ENCODE results near the gene MYT1. TPM values are rescaled to one million over a fixed set of nuclear protein-coding genes. Genes with fewer than 3 reads are reported as not detected.

Gene MYT1
- total RNA-seq, 2 donors from 2014 or later = 0.16 TPM; not detected in 1

GRCh38 chr20:64236137-64237088 is 72.2 kb downstream of the MYT1 start:
- no peak for ATAC-seq (replicated peaks)
- Mint-ChIP-seq H3K9me3 (no peaks in the 10 kb centered on the region), H3K4me1 (peaks cover 7% of the 10 kb centered on the region), H3K36me3 (ENCODE audit: low read depth) (no peaks in the 10 kb centered on the region), H3K27ac (no peak overlapping the region), H3K27me3 (no peaks in the 10 kb centered on the region), H3K4me3 (no peak overlapping the region)

GRCh38 chr20:64237316-64237715 is 73.1 kb downstream of the MYT1 start:
- H3K36me3 Mint-ChIP-seq (ENCODE audit: low read depth) = no peaks in the 10 kb centered on the region
- H3K27me3 Mint-ChIP-seq = no peaks in the 10 kb centered on the region
- no peak for ATAC-seq (replicated peaks)
- no peak overlapping the region for H3K27ac Mint-ChIP-seq
- no peak overlapping the region for H3K4me3 Mint-ChIP-seq
- H3K9me3 Mint-ChIP-seq = no peaks in the 10 kb centered on the region
- peaks cover 7% of the 10 kb centered on the region for H3K4me1 Mint-ChIP-seq

DNA sequence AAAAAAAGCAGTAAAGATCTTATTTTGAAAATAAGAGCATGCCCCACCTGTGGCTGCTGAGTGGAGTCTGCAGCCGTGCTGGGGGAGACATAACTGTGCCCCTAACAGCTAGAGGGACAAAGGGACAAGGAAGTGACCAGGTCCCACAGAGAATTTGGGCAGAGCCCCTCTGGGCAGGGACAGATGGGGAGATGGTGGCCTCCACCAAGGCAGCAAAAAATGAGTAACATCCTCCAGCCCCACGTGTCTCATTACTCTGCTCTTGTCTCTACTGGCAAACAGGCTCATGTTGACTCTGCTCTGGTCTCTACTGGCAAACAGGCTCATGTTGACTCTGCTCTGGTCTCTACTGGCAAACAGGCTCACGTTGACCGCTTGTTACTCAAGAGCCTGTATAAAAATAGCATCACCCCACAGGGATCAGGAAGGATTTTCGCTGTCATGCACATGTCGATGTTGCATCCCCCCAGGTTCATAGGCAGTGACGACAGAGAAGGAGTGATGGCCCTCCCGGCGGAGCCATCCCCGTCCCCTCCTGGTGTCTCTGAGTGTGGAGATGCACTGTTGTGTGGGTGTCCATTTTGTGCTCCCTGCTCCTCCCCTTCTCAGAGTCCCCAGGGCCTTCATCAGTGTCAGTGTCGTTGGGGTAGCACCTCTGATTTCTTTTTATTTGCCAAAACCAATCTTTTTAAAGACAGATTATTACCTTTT is 74.0 kb downstream of the MYT1 start:
- H3K4me1 Mint-ChIP-seq = peaks cover 6% of the 10 kb centered on the region
- H3K4me3 Mint-ChIP-seq = no peak overlapping the region
- no peak overlapping the region for H3K27ac Mint-ChIP-seq
- no peaks in the 10 kb centered on the region for H3K36me3 Mint-ChIP-seq (ENCODE audit: low read depth)
- no peak for ATAC-seq (replicated peaks)
- H3K27me3 Mint-ChIP-seq = no peaks in the 10 kb centered on the region
- H3K9me3 Mint-ChIP-seq = no peaks in the 10 kb centered on the region

- Mint-ChIP-seq H3K36me3 (ENCODE audit: low read depth) (no peaks in the 10 kb centered on the region), H3K4me1 (no peaks in the 10 kb centered on the region), H3K9me3 (no peaks in the 10 kb centered on the region), H3K27me3 (no peaks in the 10 kb centered on the region), H3K27ac (no peak overlapping the region), H3K4me3 (no peak overlapping the region)
- no peak for ATAC-seq (replicated peaks)
These were observed 74.7 kb downstream of the MYT1 start for GRCh38 chr20:64238851-64239387.

- Mint-ChIP-seq H3K9me3 (no peaks in the 10 kb centered on the region), H3K4me3 (no peak overlapping the region), H3K27ac (no peak overlapping the region), H3K27me3 (peaks cover 3% of the 10 kb centered on the region), H3K36me3 (ENCODE audit: low read depth) (no peaks in the 10 kb centered on the region), H3K4me1 (no peaks in the 10 kb centered on the region)
- no peak for ATAC-seq (replicated peaks)
These were observed 75.4 kb downstream of the MYT1 start for GRCh38 chr20:64239449-64240242.

- no peak for ATAC-seq (replicated peaks)
- Mint-ChIP-seq H3K27ac (no peak overlapping the region), H3K4me1 (no peaks in the 10 kb centered on the region), H3K4me3 (no peak overlapping the region), H3K36me3 (ENCODE audit: low read depth) (no peaks in the 10 kb centered on the region), H3K27me3 (peaks cover 5% of the 10 kb centered on the region), H3K9me3 (no peaks in the 10 kb centered on the region)
These were observed 76.2 kb downstream of the MYT1 start for GRCh38 chr20:64240243-64241015.

GRCh38 chr20:64241061-64241460 is 76.8 kb downstream of the MYT1 start:
- ATAC-seq (replicated peaks) = no peak
- no peaks in the 10 kb centered on the region for H3K36me3 Mint-ChIP-seq (ENCODE audit: low read depth)
- H3K4me1 Mint-ChIP-seq = no peaks in the 10 kb centered on the region
- peaks cover 7% of the 10 kb centered on the region for H3K27me3 Mint-ChIP-seq
- no peak overlapping the region for H3K4me3 Mint-ChIP-seq
- H3K27ac Mint-ChIP-seq = no peak overlapping the region
- no peaks in the 10 kb centered on the region for H3K9me3 Mint-ChIP-seq

DNA sequence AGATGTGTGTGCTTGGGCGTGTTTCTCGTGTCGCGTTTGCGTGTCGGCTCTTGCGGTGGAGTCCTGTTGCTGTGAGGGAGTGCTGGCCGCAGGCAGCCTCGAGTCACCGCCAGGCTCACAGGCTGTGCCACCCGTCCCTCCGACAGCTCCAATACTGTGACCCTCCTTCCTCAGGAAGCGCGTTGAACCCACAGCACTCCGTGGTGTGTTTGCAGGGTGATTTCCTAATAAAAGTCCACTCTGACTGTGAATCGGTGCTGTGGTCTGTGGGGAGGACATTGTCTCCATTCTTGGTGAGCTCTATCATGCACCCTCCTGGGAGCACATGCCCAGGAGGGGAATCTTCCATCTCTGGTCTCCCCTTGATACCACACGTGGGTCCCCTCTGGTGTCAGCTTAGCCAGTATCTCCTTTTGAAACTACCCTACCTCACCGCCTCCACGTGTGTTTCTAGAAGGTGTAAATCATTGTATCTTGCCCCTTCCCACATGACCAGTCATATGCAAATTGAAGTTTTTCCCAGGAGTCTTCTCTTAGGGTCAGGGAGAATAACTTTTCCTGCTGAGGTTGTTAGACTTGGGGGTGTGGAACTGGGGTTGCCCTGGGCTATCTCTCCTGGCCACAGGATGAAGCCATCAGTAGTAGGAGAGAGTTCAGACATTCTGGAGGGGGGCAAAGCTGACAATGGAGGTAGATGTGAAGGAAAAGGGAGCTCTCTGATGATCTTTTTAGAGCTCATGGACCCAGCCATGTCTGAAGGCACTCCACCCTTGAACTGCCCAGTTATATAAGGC is 77.9 kb downstream of the MYT1 start:
- Mint-ChIP-seq H3K36me3 (ENCODE audit: low read depth) (no peaks in the 10 kb centered on the region), H3K27me3 (peaks cover 8% of the 10 kb centered on the region), H3K4me3 (no peak overlapping the region), H3K4me1 (no peaks in the 10 kb centered on the region), H3K27ac (no peak overlapping the region), H3K9me3 (no peaks in the 10 kb centered on the region)
- ATAC-seq (replicated peaks) = no peak

DNA sequence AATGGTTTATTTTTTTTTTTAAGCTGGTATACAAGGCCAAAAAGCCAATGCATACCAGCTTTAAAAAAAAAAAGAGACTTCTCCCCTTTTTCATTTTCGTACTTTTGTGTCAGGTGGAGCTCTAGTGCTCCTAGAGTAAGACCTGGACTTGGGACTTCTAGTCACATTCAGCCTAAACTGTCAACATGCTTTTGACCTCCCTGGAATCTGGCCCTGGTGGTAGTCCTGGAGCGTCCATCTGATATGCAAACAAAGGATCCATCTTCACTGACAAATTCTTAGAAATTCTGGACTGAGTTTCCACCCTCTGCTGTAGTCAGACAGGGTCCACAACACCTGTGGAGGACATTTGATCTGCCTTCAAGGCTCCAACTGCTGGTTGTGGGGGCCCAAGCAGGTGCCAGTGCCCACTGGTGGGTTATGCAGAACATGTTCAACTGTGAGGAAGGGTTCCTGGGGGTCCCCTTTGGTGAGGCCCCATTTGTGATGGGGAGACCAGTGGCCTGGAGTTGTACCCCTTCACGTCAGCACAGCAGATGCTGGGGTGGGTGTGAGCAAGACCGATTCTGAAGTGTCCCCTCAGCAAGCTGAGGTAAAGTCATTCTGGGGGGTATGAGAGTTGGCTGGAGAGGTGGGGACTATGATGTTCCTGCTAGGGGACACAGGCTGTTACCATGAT is 78.7 kb downstream of the MYT1 start:
- Mint-ChIP-seq H3K4me3 (no peak overlapping the region), H3K36me3 (ENCODE audit: low read depth) (no peaks in the 10 kb centered on the region), H3K9me3 (no peaks in the 10 kb centered on the region), H3K27ac (no peak overlapping the region), H3K4me1 (no peaks in the 10 kb centered on the region), H3K27me3 (peaks cover 8% of the 10 kb centered on the region)
- ATAC-seq (replicated peaks) = no peak

- Mint-ChIP-seq H3K4me1 (no peaks in the 10 kb centered on the region), H3K36me3 (ENCODE audit: low read depth) (no peaks in the 10 kb centered on the region), H3K4me3 (no peak overlapping the region), H3K27ac (no peak overlapping the region), H3K27me3 (peaks cover 8% of the 10 kb centered on the region), H3K9me3 (no peaks in the 10 kb centered on the region)
- ATAC-seq (replicated peaks) = no peak
These were observed 80.1 kb downstream of the MYT1 start for GRCh38 chr20:64244281-64244805.

GRCh38 chr20:64244870-64245603 is 80.8 kb downstream of the MYT1 start:
- no peaks in the 10 kb centered on the region for H3K9me3 Mint-ChIP-seq
- ATAC-seq (replicated peaks) = no peak
- H3K27ac Mint-ChIP-seq = no peak overlapping the region
- H3K4me1 Mint-ChIP-seq = no peaks in the 10 kb centered on the region
- H3K4me3 Mint-ChIP-seq = no peak overlapping the region
- H3K36me3 Mint-ChIP-seq (ENCODE audit: low read depth) = no peaks in the 10 kb centered on the region
- H3K27me3 Mint-ChIP-seq = peaks cover 8% of the 10 kb centered on the region
